Neuronal stem cell (in vitro differentiated cells): ENCODE results near the gene SRSF3.

Experiments
- DNase-seq: peaks from one replicate; pipeline ENCODE4 v3.0.0-alpha.2; 2013; ENCODE audit warnings: low spot score
- H2AFZ ChIP-seq: one replicate; pipeline ENCODE4 v1.6.1; 2013; ENCODE audit warnings: mild to moderate bottlenecking, low read length, inconsistent platforms
- H2AK5ac ChIP-seq: 2 replicates; pipeline ENCODE4 v1.6.1; 2013; ENCODE audit warnings: low read depth, mild to moderate bottlenecking, inconsistent platforms, low read length, moderate library complexity, mixed read lengths
- H2BK120ac ChIP-seq: 2 replicates; pipeline ENCODE4 v1.6.1; 2013; ENCODE audit warnings: low read depth, mild to moderate bottlenecking, inconsistent platforms, low read length, moderate library complexity, mixed read lengths
- H2BK12ac ChIP-seq: one replicate; pipeline ENCODE4 v1.6.1; 2013; ENCODE audit warnings: low read length, inconsistent platforms
- H2BK15ac ChIP-seq: 2 replicates; pipeline ENCODE4 v1.6.1; 2013; ENCODE audit warnings: mild to moderate bottlenecking, low read length, inconsistent platforms, mixed read lengths
- H2BK5ac ChIP-seq: one replicate; pipeline ENCODE4 v1.6.1; 2013; ENCODE audit warnings: inconsistent platforms, mild to moderate bottlenecking, low read length, moderate library complexity
- H3K14ac ChIP-seq: one replicate; pipeline ENCODE4 v1.6.1; 2013; ENCODE audit warnings: low read length, inconsistent platforms
- H3K18ac ChIP-seq: 2 replicates; pipeline ENCODE4 v1.6.1; 2013; ENCODE audit warnings: low read length, inconsistent platforms
- H3K23ac ChIP-seq: 2 replicates; pipeline ENCODE4 v1.6.1; 2013; ENCODE audit warnings: low read depth, mild to moderate bottlenecking, mixed read lengths, low read length, inconsistent platforms; ENCODE audit not compliant: poor library complexity
- H3K27ac ChIP-seq: replicated peaks from 3 replicates; pipeline ENCODE4 v1.5.1; 2013; ENCODE audit warnings: low read length, inconsistent platforms
- H3K27me3 ChIP-seq, 3 experiments: 2 replicates each; pipeline ENCODE4 v1.6.1; 2013; ENCODE audit warnings: low read length in 3 of 3, mild to moderate bottlenecking in 2 of 3, inconsistent platforms in 1 of 3, low read depth in 1 of 3, mixed read lengths in 1 of 3, moderate library complexity in 1 of 3; ENCODE audit not compliant: control insufficient read depth in 3 of 3, insufficient read depth in 3 of 3
- H3K36me3 ChIP-seq, 2 donors: replicated peaks in 1 of 2; 2 replicates each; pipeline ENCODE4 v1.6.1; 2013; ENCODE audit warnings: low read length in 2 of 2; ENCODE audit not compliant: control insufficient read depth in 2 of 2, insufficient read depth in 2 of 2
- H3K4ac ChIP-seq: 2 replicates; pipeline ENCODE4 v1.6.1; 2013; ENCODE audit warnings: inconsistent platforms, mild to moderate bottlenecking, low read length, moderate library complexity
- H3K4me1 ChIP-seq, 2 donors: 1 replicate in 1 of 2; 2 replicates in 1 of 2; pipeline ENCODE4 v1.6.1; 2013; ENCODE audit warnings: low read length in 2 of 2, low read depth in 1 of 2; ENCODE audit not compliant: control insufficient read depth in 2 of 2, insufficient read depth in 1 of 2
- H3K4me2 ChIP-seq: one replicate; pipeline ENCODE4 v1.6.1; 2013; ENCODE audit warnings: mild to moderate bottlenecking, low read length, inconsistent platforms; ENCODE audit not compliant: insufficient read depth, poor library complexity, severe bottlenecking
- H3K4me3 ChIP-seq, 2 donors: 2 replicates each; pipeline ENCODE4 v1.5.1; 2013; ENCODE audit warnings: low read length in 2 of 2, mild to moderate bottlenecking in 2 of 2, inconsistent platforms in 1 of 2, moderate library complexity in 1 of 2
- H3K79me1 ChIP-seq: one replicate; pipeline ENCODE4 v1.6.1; 2013; ENCODE audit warnings: low read depth, mild to moderate bottlenecking, inconsistent platforms, low read length, moderate library complexity
- H3K9ac ChIP-seq: one replicate; pipeline ENCODE4 v1.6.1; 2013; ENCODE audit warnings: mild to moderate bottlenecking, low read depth, low read length, inconsistent platforms; ENCODE audit not compliant: poor library complexity
- H3K9me3 ChIP-seq, 2 donors: replicated peaks in 1 of 2; 2 replicates each; pipeline versions ENCODE3 to v1.6.1; 2013; ENCODE audit warnings: low read length in 2 of 2, mild to moderate bottlenecking in 2 of 2, inconsistent platforms in 1 of 2, low read depth in 1 of 2, mixed read lengths in 1 of 2, moderate library complexity in 1 of 2; ENCODE audit not compliant: control insufficient read depth in 2 of 2, insufficient read depth in 1 of 2
- H4K8ac ChIP-seq: one replicate; pipeline ENCODE4 v1.6.1; 2013; ENCODE audit warnings: low read depth, mild to moderate bottlenecking, inconsistent platforms, low read length, moderate library complexity
- H4K91ac ChIP-seq: one replicate; pipeline ENCODE4 v1.6.1; 2013; ENCODE audit warnings: low read length, low read depth, mild to moderate bottlenecking, inconsistent platforms; ENCODE audit not compliant: poor library complexity
- WGBS, 2 donors: extraction: QIAGEN DNeasy Blood & Tissue Kit; methylation state at CpG; one replicate each; pipeline ENCODE4 v1.1.7; 2013; ENCODE audit warnings: missing lambda C conversion rate in 2 of 2, mixed read lengths in 1 of 2; ENCODE audit not compliant: insufficient read length in 2 of 2, insufficient replicate concordance in 1 of 2; ENCODE audit errors: extremely low coverage in 2 of 2; 5-methylcytosine and 5-hydroxymethylcytosine counted together

The SRSF3 gene

DNA sequence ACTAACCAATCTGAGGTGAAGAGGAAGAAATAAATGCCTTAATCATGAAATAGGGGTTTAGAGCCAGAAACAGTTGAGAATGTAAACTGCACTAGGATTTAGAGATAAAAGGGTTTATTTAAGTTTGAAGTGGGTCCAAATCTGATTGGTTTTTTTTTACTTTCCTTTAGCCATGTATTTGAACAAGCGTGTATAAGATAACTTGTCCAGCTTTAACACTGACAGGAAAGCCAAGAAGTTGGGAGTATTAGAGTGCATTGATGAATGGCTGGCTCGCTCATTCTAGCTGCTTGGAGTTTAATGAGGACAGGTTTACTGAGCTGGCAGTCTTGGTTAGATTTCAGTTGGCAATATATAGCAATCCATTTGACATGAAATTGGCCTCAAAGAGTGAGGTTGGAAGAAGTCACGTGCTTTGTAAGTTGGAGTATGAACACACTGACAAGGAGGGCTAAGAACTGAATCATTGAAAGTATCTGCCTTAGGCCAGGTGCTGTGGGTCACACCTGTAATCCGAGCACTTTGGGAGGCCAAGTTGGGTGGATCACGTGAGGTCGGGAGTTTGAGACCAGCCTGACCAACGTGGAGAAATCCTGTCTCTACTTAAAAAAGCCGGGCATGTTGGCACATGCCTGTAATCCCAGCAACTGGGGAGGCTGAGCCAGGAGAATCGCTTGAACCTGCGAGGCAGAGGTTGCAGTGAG, 13.7 kb downstream of the SRSF3 start:
- Histone ChIP-seq H3K79me1 (no peaks in the 10 kb centered on the region), H3K4ac (no peak overlapping the region), H3K23ac (no peak overlapping the region), H2BK120ac (no peak overlapping the region), H4K91ac (no peak overlapping the region), H2AFZ (no peak overlapping the region), H3K4me1 (no peaks in the 10 kb centered on the region), H4K8ac (no peak overlapping the region), H3K27me3 (no peaks in the 10 kb centered on the region), H2BK5ac (no peak overlapping the region), H3K9ac (no peak overlapping the region), H2BK12ac (no peak overlapping the region), H2BK15ac (no peak overlapping the region), H3K9me3 (no peaks in the 10 kb centered on the region), H3K27ac (peak overlapping the region; percentile 44), H3K18ac (no peak overlapping the region), H2AK5ac (no peak overlapping the region), H3K4me2 (no peak overlapping the region), H3K4me3 (no peak overlapping the region), H3K14ac (no peak overlapping the region), H3K36me3 (peaks cover 37 to 99% of the 10 kb centered on the region in 2 donors)
- no peak for DNase-seq
- no CpG with 5 or more reads among the region's 10 CpGs for WGBS, 2 donors

DNA sequence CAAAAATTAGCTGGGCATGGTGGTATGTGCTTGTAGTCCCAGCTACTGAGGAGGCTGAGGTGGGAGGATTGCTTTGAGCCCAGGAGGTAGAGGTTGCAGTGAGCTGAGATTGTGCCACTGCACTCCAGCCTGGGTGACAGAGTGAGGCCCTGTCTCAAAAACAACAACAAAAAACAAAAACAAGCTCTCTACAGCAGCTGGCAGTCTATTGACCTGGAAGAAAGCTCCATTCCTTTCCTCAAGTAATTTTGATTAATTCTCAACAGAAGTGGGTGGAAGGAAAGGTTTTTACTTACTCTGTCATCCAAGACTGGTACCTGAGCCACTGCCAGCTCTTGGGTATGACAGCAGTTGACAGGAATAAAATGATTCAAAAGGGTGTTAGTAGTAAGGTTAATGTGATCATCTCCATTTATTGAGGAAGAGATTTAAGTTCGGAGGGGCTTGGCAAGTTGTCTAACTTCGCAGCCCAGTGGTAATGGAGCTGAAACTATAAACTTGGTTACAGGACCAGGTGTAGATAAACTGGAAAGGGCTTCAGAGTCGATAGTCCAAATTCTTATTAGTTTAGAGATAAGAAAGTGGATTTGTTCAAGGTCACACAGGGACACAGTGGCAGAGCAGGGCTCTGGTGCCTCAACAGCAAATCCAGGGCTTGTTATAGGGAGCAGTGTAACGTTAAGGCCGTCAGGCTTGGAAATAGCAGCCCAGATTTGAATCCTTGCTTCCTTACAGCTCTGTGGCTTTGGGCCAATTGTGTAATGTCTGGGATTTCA, 14.8 kb downstream of the SRSF3 start:
- no peak overlapping the region for H4K8ac ChIP-seq
- H3K4me3 ChIP-seq: no peak overlapping the region
- no peak overlapping the region for H2BK5ac ChIP-seq
- H2AK5ac ChIP-seq: no peak overlapping the region
- WGBS, 2 donors: no CpG with 5 or more reads among the region's 5 CpGs
- H3K4me2 ChIP-seq: no peak overlapping the region
- no peak overlapping the region for H2BK12ac ChIP-seq
- no peaks in the 10 kb centered on the region for H3K9me3 ChIP-seq
- H3K14ac ChIP-seq: no peak overlapping the region
- no peak overlapping the region for H2BK15ac ChIP-seq
- no peak overlapping the region for H3K4ac ChIP-seq
- no peak overlapping the region for H2AFZ ChIP-seq
- no peak overlapping the region for H3K27ac ChIP-seq
- H3K9ac ChIP-seq: no peak overlapping the region
- no peaks in the 10 kb centered on the region for H3K27me3 ChIP-seq
- DNase-seq: no peak
- no peaks in the 10 kb centered on the region for H3K4me1 ChIP-seq
- no peaks in the 10 kb centered on the region for H3K79me1 ChIP-seq
- peaks cover 34 to 97% of the 10 kb centered on the region in 2 donors for H3K36me3 ChIP-seq
- no peak overlapping the region for H2BK120ac ChIP-seq
- H3K18ac ChIP-seq: no peak overlapping the region
- no peak overlapping the region for H4K91ac ChIP-seq
- H3K23ac ChIP-seq: no peak overlapping the region

DNA sequence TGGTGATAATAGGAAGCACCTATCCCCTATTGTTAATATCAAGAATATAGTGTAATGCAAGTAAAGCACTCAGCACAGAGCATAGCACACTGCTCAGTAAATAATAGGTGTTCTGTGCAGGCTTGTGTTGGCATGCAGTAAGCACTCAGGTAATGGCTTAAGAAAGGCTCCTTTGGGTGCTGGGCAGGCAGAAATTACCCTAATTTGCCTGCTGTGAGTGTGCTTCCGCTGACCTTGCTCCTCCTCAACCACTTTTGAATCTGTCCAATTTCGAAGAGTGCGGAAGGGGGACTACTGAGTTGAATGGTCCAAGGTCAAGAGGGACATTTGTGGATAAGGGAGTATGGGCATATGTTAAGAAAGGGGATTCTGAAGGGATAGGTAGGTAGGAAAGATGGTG, 15.4 kb downstream of the SRSF3 start:
- Histone ChIP-seq H3K27ac (no peak overlapping the region), H2BK120ac (no peak overlapping the region), H3K4ac (no peak overlapping the region), H2AFZ (no peak overlapping the region), H2BK12ac (no peak overlapping the region), H3K14ac (no peak overlapping the region), H3K79me1 (no peaks in the 10 kb centered on the region), H2BK5ac (no peak overlapping the region), H3K36me3 (peaks cover 30 to 91% of the 10 kb centered on the region in 2 donors), H3K23ac (no peak overlapping the region), H3K9ac (no peak overlapping the region), H2BK15ac (no peak overlapping the region), H3K4me1 (no peaks in the 10 kb centered on the region), H3K4me2 (no peak overlapping the region), H3K9me3 (no peaks in the 10 kb centered on the region), H4K91ac (no peak overlapping the region), H3K4me3 (no peak overlapping the region), H2AK5ac (no peak overlapping the region), H4K8ac (no peak overlapping the region), H3K18ac (no peak overlapping the region), H3K27me3 (no peaks in the 10 kb centered on the region)
- DNase-seq: no peak
- WGBS, 2 donors: no CpG with 5 or more reads among the region's 3 CpGs
